Astrocyte of the hippocampus (primary cell): ENCODE data around the gene KTI12.
A peak's percentile ranks its signal among the peaks of the same experiment; 100 is the strongest.
"Not testable (repeated sequence)": the region's sequence is repeated elsewhere in the genome, so short reads cannot be mapped to it uniquely, and the experiment has no call there.

Experiments used
- DNase-seq: peaks from one replicate; pipeline ENCODE4 v3.0.0; 2011; ENCODE audit warnings: low read depth, low spot score

The KTI12 gene

DNA sequence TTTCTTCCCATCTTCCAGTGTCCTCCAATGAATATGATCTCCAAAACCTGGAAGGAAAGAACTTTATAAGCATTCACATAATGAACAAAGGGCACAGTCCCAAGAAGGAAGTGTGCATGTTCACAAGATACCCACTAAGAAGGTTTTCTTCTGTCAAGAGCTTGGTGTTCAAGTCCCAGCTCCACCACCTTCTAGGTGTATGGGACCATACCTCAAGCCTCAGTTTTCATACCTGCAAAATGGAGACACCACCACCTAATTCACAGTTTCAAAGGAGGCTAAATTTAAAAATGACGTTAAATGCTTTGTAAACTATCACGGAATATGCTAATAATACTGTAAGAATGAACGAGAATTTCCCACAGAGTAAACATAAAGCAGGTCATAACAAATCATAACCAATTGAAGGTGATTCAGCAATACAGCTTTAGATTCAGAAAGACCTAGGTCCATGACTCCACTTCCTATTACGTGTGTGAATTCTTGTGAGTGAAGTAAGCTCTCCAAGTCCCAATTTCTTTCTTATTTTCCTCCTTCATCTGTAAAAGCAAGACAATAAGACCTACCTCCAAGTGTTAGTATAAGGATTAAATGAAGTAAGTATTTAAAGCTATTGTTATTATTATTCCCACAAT, 8.1 kb upstream of the KTI12 start:
- no peak for DNase-seq

DNA sequence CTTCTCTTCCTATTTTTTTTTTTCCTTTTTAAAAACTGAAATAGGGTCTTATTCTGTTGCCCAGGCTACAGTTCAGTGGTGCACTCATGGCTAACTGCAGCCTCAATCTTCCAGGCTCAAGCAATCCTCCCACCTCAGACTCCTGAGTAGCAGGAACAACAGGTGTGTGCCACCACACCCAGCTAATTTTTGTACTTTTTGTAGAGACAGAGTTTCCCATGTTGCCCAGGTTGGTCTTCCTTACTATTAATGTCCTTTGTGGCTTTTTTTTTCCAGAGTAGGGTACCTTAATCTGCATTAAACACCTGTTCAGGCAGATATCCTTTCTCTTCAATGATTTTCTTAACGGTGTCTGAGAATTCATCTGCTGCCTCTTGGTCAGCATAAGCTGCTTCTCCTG, 4.3 kb upstream of the KTI12 start:
- DNase-seq, result no peak

DNA sequence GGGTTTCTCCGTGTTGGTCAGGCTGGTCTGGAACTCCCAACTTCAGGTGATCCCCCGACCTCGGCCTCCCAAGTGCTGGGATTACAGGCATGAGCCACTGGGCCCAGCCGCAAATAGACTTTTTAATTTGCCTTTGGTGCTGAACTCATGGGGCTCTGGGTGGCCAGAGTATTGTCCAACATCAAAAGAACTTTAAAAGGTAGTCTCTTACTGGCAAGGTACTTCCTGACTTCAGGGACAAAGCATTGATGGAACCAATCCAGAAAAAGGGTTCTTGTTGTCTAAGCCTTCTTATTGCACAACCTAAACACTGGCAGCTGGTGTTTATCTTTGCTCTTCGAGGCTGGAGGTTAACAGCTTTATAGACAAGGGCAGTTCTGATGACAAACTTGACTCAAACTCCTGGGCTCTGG, 3.8 kb upstream of the KTI12 start:
- no peak for DNase-seq

DNA sequence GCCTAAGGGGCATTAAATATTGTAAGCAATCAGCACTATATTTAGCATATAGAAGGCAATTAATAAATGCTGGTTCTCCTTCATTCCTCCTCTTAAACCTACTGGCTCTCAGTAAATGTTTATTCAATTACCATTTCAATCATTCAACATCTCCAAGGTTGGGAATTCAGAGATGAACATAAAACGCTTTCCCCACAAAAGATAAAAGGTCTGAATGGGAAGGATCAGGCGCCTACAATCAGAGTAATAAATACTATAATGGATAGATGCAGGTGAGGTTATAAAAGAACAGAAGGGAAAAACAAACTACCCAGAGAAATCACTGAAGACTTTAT, 407 bp upstream of the KTI12 start:
- no peak for DNase-seq

DNA sequence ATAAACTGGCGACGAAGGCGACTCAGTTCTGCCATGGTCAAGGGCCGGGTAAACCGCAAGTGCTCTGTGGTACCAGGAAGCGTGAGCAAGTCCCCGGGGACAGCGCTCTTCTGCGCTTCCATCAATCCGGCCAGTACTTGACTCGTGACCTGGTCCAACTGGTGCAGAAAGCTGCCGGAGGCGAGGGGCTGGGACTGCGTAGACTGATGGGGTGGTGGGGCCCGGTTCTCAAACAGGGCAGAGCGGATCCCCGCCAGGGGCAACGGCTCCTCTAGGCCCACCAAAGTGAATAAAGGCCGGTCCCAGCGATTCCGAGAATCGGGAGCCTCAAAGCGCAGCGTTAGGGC, 852 bp downstream of the KTI12 start:
- peak; percentile 63 for DNase-seq

DNA sequence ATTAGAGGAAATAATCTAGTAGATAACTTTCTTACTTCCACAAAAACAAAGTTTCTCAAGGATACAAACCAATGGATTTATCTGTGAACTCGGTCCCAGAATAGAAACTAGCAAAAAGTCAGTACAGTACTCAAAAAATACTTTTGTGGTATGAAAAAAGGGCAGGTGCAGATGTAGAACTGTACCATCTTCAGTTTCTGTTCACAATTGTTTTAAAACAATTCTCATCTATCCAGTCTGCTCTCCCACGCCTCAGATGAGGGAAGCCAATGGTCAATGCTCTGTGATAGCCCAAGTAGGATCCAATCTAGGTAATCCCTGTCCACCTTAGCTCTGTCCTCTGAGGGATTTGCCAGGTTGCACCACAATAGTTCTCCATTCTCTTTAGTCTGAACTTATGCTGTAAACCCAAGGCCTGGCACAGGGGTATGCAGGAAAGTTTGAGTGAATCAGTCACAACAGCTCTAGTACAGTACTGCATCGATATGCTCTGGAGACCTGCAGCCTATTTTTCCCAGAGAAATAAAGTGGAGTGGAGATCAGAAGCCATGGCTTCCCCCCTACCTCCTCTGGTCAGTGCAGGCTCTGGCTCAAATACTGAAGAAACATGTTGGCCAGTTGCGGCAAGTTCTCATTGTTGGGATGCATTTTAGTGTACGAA, 1.4 kb downstream of the KTI12 start:
- no peak for DNase-seq

DNA sequence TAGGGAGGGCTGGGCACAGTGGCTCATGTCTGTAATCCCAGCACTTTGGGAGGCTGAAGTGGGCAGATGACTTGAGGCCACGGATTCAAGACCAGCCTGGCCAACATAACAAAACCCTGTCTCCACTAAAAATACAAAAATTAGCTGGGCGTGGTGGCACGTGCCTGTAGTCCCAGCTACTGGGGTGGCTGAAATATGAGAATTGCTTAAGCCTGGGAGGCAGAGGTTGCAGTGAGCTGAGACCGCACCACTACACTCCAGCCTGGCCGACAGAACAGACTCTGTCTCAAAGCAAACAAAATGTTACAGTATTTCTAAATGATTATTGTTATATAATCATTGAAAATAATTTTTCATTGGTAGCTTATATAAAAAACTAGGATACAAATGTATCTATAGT, 4.8 kb downstream of the KTI12 start:
- not testable (repeated sequence) for DNase-seq

DNA sequence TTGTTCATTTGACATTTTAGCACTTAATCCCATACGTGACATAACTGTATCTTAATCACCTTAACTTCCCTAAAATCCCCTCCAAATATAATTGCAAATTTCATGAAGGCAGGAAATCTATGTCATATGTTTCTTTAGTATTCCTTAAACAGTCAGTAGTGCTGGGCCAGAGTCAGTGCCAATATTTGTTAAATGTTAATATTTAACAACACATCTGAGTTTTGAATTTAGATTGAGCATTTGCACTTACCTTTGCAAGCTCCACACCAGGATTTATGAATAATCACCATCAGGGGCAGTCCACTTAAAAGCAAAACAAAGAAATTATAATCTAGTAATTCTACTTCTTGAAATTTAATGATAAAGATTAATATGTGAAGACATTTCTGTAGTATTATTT, 5.3 kb downstream of the KTI12 start:
- no peak for DNase-seq

DNA sequence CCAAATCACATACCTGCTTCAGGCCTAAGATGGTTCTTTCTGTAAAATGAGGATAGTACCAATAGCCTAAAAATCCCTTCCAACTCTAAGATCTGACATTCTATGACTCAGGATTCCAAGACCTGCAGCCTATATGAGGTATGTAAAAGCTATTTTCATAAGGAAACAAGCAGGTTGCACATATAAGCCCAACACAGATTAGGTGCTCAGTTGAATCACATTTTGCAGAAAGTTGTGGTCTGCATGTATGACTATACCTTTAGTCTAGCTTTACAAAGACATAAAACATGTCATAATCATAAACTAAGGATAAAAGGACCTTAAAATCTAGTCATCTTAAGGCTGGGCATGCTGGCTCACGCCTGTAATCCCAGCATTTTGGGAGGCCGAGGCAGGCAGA, 7.3 kb downstream of the KTI12 start:
- no peak for DNase-seq

DNA sequence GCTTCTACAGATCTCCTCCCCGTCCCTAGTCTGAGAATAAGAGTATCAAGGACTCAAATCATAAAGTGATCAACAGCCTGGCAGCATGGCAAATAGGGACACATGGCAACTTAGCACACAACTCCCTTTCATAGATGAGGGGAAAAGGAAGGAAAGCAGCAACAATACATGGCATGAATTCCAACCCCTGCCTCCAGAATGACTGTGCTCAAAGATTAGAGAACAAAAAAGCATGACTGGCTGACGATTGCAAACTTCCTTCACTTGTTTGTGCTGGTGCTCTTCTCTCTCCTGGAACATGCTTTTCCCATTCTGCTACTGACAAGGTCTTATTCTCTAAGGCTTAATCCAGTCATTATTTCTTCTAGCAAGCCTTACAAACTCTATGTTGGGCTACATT, 11.5 kb downstream of the KTI12 start:
- no peak for DNase-seq

DNA sequence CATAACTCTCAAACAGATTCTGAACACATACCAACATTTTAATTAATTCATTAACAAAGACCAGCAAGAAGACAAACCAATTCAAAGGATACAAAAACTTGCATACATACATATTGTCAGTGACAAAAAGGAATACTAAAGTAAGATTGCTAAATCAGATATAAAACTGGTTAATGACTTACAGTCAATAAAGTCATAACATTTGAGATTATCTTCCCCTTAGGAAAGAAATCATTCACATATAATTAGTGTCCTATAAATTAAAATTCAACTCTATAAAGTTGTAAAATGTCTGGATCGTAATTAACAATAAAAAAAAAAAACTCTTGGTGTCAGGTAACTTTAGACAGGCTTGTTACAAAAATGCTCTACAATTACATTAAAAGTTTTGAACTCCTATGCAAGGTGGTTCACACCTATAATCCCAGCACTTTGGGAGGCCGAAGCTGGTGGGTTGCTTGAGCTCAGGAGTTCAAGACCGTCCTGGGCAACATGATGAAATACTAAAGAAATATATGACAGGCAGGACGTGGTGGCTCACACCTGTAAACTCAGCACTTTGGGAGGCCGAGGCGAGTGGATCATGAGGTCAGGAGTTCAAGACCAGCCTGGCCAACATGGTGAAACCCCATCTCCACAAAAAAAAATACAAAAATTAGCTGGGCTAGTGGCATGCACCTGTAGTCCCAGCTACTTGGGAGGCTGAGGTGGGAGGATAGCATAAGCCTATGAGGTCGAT, 25.4 kb downstream of the KTI12 start:
- DNase-seq, result no peak

DNA sequence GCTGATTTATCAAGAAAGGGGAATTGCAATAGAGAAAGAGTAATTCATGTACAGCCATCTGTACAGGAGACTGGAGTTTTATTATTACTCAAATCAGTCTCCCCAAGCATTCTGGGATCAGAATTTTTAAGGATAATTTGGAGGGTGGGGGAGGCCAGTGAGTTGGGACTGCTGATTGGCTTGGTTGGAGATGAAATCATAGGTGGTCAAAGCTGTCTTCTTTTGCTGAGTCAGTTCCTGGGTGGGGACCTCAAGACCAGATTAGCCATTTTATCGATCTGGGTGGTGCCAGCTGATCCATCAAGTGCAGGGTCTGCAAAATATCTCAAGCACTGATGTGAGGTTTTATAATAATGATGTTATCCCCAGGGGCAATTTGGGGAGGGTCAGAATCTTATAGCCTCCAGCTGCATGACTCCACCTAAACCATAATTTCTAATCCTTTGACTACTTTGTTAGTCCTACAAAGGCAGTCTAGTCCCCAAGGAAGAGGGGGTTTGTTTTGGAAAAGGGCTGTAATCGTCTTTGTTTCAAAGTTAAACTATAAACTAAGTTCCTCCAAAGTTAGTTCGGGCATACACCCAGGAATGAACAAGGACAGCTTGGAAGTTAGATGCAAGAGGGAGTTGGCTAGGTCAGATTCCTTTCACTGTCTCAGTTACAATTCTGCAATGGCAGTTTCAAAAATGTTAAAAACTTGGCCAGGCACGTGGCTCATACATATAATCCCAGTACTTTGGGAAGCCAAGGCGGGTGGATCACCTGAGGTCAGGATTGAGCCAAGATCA, 26.2 kb downstream of the KTI12 start:
- DNase-seq, result no peak

DNA sequence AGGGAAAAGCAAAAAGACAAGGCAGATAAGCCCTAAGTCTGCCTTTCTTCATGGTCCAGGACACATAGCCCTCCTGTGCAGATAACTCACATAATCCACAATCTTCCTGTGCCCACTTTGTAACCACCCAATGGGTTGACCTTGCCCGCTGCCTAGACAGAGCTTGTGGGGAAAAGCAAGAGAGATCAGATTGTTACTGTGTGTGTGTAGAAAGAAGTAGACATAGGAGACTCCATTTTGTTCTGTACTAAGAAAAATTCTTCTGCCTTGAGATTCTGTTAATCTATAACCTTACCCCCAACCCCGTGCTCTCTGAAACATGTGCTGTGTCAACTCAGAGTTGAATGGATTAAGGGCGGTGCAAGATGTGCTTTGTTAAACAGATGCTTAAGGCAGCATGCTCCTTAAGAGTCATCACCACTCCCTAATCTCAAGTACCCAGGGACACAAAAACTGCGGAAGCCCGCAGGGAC, 27.5 kb downstream of the KTI12 start:
- DNase-seq, result not testable (repeated sequence)

DNA sequence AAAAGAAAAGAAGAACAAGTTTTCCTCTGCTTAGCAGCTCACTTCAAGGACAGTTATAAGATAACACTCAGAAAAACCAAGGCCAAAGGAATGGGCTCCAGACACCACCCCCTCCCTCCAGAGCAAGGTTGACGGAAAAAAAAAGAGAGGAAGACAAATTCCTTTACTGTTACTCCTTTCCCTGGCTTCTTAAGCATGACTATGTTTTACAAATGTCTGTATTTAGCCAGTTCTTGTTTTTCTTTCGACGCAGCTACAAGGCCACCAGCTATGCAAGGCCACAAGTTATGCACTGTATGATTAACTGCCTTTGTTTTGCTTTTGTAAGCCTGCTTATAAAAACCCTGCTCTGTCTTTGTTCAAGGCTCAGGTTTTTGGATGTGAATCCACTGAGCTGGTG, 28.1 kb downstream of the KTI12 start:
- peak; percentile 83 for DNase-seq

DNA sequence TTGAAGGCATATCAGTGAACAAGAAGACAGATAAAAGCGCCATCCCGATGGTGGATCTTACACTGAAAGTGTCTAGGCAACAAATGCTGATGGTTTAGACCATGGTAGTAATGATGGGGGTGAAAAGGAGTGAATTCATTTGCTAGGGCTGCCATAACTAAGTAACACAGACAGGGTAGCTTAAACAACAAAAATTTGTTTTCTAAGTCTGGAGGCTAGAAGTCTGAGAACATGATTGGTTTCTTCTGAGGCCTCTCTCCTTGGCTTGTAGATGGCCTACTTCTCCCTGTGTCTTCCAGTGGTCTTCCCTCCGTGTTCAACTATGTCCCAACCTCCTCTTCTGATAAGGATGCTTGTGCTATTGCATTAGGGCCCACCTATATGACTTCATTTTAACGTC, 29.7 kb downstream of the KTI12 start:
- no peak for DNase-seq

DNA sequence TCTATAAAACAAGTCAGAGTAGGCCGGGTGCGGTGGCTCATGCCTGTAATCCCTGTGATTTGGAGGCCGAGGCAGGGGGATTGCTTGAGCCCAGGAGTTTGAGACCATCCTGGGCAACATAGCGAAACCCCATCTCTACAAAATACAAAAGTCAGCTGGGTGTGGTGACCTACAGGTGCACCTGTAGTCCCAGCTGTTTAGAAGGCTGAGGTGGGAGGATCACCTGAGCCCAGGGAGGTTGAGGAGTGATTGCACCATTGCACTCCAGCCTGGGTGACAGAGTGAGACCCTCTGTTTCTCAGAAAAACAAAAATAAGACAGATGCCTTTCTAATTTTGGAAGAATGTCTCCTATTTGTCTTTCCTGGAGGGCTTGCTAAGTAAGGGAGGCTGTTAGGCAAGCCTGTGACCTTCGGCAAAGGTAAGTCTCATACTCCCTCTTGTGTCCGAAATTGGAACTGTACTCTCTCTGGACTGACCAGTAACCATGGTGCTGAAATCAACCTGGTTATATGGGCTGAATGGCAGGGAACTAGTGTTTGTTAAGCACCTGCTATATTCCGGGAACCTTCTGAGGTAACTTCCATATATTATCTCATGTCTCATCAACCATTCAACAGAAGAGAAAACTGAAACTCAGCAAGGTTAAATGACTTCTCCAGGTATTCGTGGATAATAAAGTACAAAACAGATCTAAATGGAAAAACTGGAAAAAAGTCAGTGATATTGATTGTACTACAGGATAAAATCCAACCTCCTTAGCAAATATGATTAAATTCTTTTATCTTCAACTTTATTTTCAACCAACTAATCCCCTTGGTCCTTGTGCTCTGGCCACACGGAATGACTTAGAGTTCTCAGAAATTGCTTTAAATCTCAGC, 31.3 kb downstream of the KTI12 start:
- peak; percentile 95 for DNase-seq

DNA sequence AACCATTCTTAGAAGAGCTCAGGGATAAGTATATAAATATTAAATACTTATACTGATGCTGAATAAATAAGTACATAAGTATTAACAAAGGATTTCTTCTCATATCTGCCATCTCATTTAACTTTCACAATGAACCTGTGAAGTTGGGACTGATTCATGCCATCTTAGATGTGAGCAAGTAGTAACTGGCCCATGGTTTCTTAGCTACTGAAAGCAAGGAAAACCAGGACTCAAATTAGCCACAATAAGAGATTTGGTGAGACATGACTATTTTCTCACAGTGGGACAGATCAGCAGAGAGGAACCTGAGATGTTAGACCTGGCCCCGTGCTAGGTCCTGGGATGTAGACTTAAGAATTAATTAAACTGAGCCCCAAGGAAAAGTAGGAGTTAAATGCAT, 34.9 kb downstream of the KTI12 start:
- DNase-seq, result no peak

DNA sequence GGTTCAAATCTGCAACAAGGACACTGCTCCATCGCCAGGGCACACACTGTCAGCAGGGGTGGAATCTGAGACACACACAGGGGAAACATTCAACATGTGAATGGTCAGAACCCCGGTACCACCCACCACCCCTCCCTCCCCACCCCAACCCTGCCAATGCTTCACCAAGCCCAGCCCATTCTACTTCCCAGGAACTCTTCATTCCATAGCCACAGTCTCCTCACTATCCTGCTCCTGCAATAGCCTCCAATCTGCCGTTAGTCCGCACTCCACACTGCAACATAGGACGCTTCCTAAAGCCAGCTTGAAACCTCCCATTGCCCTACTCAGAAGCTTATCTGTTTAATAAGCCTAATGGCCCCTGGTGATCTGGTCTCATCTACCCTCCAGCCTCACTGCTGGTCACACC, 35.6 kb downstream of the KTI12 start:
- DNase-seq, result no peak

DNA sequence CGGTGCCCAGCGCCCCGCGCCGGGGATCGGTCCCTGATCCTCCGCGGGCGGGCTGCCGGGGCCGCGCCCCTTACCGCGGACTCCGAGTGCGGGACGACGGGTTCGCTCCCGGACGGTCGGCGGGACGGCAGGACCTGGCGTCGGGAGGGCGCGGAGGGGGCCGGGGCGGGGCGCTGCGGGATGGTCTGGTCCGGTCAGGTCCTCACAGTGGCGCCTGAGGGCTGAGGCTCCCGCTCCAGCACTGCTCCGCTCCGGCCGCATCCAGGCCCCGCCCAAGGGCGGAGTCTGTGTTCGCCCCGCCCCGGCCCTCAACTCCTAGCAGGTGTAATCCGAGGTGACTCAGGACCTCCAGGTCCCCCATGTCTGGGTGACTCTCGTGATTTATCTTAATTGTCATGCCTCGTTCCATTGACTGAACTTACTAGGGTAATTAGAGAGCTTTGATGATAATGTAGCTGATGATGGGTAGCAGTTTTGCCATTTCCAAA, 43.1 kb downstream of the KTI12 start, which contains the start of gene RAB3B:
TSS of gene RAB3B (minus strand) at position 223 of the 488 bp plus-strand sequence. CDS start 13,583 bp downstream, outside the sequence.
- DNase-seq, result peak; percentile 86

DNA sequence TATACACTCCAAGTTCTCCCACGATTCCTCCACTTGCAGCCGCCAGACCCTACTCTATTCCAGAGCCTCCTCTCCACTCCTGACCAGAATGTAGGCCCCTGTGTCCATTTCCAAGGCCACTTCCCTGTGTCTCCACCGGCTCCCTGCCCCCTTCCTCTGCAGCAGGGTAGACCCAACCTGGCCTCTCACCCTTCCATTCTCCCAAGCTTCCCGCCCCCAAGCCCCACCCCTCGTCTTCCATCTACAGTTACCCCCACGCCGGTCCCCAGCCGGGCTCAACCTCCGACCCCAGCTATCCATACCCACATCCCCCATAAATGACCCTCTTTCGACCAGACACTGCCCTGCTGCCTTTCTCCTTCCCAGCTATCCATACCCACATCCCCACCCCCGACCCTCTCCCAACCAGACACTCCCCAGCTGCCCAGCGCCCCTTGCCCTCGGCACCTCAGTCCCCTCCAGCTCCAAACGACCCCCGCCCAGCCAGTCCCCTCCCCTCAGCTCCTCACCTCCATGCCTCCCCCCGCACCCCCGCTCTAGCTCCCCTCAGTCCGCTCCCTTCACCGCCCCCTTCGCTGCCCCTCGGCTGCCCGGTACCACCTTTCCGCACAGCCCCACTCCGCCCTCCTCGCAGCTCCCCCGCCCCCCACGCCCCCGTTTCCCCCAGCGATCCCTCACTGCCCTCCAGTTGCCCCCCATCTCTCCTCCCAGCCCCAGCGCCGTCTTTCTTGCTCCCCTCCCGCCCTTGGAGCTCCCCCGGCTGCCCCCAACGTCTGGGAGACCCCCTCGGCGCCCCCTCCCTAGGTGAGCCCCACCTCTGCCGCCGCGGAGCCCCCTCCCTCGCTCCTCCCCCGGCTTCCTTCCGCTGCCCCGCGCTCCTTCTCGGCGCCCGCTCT, 43.8 kb downstream of the KTI12 start:
- no peak for DNase-seq
